PC-9 (cell line): ENCODE results near the gene DDRGK1. TPM values are rescaled to one million over a fixed set of nuclear protein-coding genes. Genes with fewer than 3 reads are reported as not detected.

Experiments
- BruUV-seq: library from RNA; stranded (reverse); fragments of 400-500 nt; replicated peaks from 2 replicates; lab custom pipeline; 2021; lab: Mats Ljungman, UMichigan
- CTCF ChIA-PET: fragments of 300-600 bp; sonication (Branson Sonifier 250); formaldehyde crosslinking; loops from one replicate; lab custom pipeline; 2022; ENCODE audit warnings: antibody characterized with exemption; lab: Charles Lee
- POLR2A ChIA-PET: fragments of 300-600 bp; sonication (Branson Sonifier 250); formaldehyde crosslinking; loops from one replicate; lab custom pipeline; 2022; ENCODE audit warnings: antibody characterized with exemption; ENCODE audit not compliant: unreplicated experiment; lab: Charles Lee
- DNase-seq, 2 experiments: peaks; one replicate each; pipeline versions ENCODE4 v3.0.0 to v3.0.0-alpha.2; 2015 to 2022; ENCODE audit warnings: mixed read lengths in 1 of 2
- H2AFZ ChIP-seq: fragments of 200-600 bp; sonication (generic); 2 replicates; pipeline ENCODE4 v1.8.1; 2017; ENCODE audit warnings: antibody characterized with exemption
- H3F3A ChIP-seq: fragments of 200-600 bp; sonication (generic); 2 replicates; pipeline ENCODE4 v1.8.1; 2017; ENCODE audit warnings: antibody characterized with exemption, mild to moderate bottlenecking, low read depth; ENCODE audit not compliant: insufficient read depth
- H3K27ac ChIP-seq: fragments of 200-600 bp; sonication (generic); 2 replicates; pipeline ENCODE4 v1.6.1; 2016; ENCODE audit warnings: mixed run types
- H3K27me3 ChIP-seq: fragments of 200-600 bp; sonication (generic); 2 replicates; pipeline ENCODE4 v1.6.1; 2016; ENCODE audit warnings: low read depth, mixed run types; ENCODE audit not compliant: insufficient read depth
- H3K36me3 ChIP-seq: fragments of 200-600 bp; sonication (generic); 2 replicates; pipeline ENCODE4 v1.6.1; 2016; ENCODE audit warnings: low read depth, mixed run types
- H3K4me1 ChIP-seq: fragments of 200-600 bp; sonication (generic); replicated peaks from 2 replicates; pipeline ENCODE4 v1.6.1; 2016; ENCODE audit warnings: mixed run types; ENCODE audit not compliant: insufficient read depth
- H3K4me2 ChIP-seq: fragments of 200-600 bp; sonication (generic); 2 replicates; pipeline ENCODE4 v1.6.1; 2017; ENCODE audit warnings: mixed run types
- H3K4me3 ChIP-seq: fragments of 200-600 bp; sonication (generic); 2 replicates; pipeline ENCODE4 v1.6.1; 2016; ENCODE audit warnings: mixed run types
- H3K79me2 ChIP-seq: fragments of 200-600 bp; sonication (generic); 2 replicates; pipeline ENCODE4 v1.6.1; 2017; ENCODE audit warnings: low read depth, mixed run types
- H3K9me2 ChIP-seq: fragments of 200-600 bp; sonication (generic); 2 replicates; pipeline ENCODE4 v1.8.1; 2017; ENCODE audit warnings: mild to moderate bottlenecking; ENCODE audit not compliant: insufficient read depth
- H3K9me3 ChIP-seq: fragments of 200-600 bp; sonication (generic); 2 replicates; pipeline ENCODE4 v1.8.1; 2016; ENCODE audit warnings: low read depth; ENCODE audit not compliant: insufficient read depth
- H4K20me1 ChIP-seq: fragments of 200-600 bp; sonication (generic); 2 replicates; pipeline ENCODE4 v1.8.1; 2017; ENCODE audit not compliant: insufficient read depth
- CTCF ChIP-seq: fragments of 200-600 bp; sonication (generic); conservative IDR thresholded peaks from 2 replicates; pipeline ENCODE4 v1.6.1; 2017; ENCODE audit warnings: mixed run types, antibody characterized with exemption, mild to moderate bottlenecking, moderate library complexity
- EZH2 ChIP-seq: fragments of 200-600 bp; sonication (generic); IDR thresholded peaks from 2 replicates; pipeline ENCODE4 v1.8.0; 2017; ENCODE audit warnings: antibody characterized with exemption, low read depth
- intact Hi-C: fragments of 100-400 bp; cut with micrococcal nuclease; formaldehyde crosslinking; loops from one replicate; pipeline ENCODE4 v1.10.0; 2022; ENCODE audit not compliant: unreplicated experiment
- total RNA-seq: library from RNA; stranded (reverse); gene quantifications from 2 replicates; pipeline ENCODE4 v1.2.3, GENCODE V29; 2021

The DDRGK1 gene
- total RNA-seq, 1 experiment from 2014 or later: 70.4 TPM

DNA sequence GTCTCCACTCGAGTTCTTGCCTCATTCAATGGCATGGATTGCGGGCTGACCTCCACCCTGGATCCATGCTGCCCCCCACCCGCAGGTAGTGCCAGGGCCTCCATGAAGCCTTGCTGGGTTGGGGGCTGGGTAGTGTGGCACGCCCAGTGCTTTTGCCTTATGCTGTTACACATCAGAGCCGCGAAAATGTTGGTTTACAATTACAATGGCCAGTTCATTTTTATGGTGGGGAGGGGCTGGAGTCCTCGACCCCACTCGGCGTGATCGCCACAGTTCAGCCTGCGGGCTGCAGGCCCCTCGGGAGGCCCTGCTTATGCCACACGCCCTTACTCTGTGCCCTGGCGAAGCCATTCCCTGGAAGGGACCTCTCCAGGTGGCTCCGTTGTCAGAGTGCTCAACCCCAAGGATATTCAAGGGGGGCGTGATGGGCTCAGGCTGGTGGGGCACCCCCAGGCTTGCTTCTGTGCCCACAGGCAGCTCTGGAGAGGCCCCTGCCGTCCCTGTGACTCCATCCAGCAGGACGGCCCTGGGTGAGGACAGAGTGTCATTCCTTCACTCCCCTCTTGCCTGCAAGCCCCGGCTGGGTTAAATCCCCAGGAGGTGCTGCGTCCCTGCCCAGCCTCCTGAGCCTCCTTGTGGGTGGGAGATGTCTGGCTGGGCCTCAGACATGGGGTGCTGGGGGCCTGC is 19.7 kb upstream of the DDRGK1 start:
- Histone ChIP-seq H3F3A (peaks cover 10% of the 10 kb centered on the region), H3K4me2 (no peak overlapping the region), H3K4me3 (no peak overlapping the region), H3K9me3 (no peaks in the 10 kb centered on the region), H4K20me1 (no peaks in the 10 kb centered on the region), H3K4me1 (peaks cover 15% of the 10 kb centered on the region; the same call in 1 of the 2 replicates), H3K9me2 (no peaks in the 10 kb centered on the region), H3K79me2 (no peaks in the 10 kb centered on the region), H2AFZ (no peak overlapping the region), H3K27ac (no peak overlapping the region), H3K36me3 (0 out of 2 replicates have a peak, but pooled peaks cover 3% of the 10 kb centered on the region), H3K27me3 (no peaks in the 10 kb centered on the region)
- BruUV-seq: no TSS peak
- TF ChIP-seq EZH2 (no peak), CTCF (no peak)
- ChIA-PET POLR2A (interaction anchor here (0.7 kb wide), 1 partner anchor 8 kb away, joined by 5 read pairs; no protein-coding TSS in a partner anchor), CTCF (no interaction called here)
- intact Hi-C loops: loop anchor here (10.0 kb wide), 1 partner anchor 251 kb away; the partner anchor contains the start of gene ATRN
- DNase-seq: no peak

GRCh38 chr20:3223651-3223993 is 19.1 kb upstream of the DDRGK1 start:
- TF ChIP-seq CTCF: no peak
- TF ChIP-seq EZH2: no peak
- no peaks in the 10 kb centered on the region for H3K9me3 ChIP-seq
- no peak overlapping the region for H2AFZ ChIP-seq
- H3K27me3 ChIP-seq: no peaks in the 10 kb centered on the region
- intact Hi-C loops: loop anchor here (10.0 kb wide), 1 partner anchor 251 kb away; the partner anchor contains the start of gene ATRN
- H3K36me3 ChIP-seq: 0 out of 2 replicates have a peak, but pooled peaks cover 3% of the 10 kb centered on the region
- ChIA-PET CTCF (no interaction called here), POLR2A (no interaction called here)
- H3F3A ChIP-seq: peaks cover 10% of the 10 kb centered on the region
- BruUV-seq: no TSS peak
- no peaks in the 10 kb centered on the region for H4K20me1 ChIP-seq
- no peak overlapping the region for H3K27ac ChIP-seq
- no peak for DNase-seq
- no peak overlapping the region for H3K4me2 ChIP-seq
- no peaks in the 10 kb centered on the region for H3K9me2 ChIP-seq
- H3K4me3 ChIP-seq: no peak overlapping the region
- peaks cover 15% of the 10 kb centered on the region; the same call in 1 of the 2 replicates for H3K4me1 ChIP-seq
- no peaks in the 10 kb centered on the region for H3K79me2 ChIP-seq

GRCh38 chr20:3222635-3223600 is 18.4 kb upstream of the DDRGK1 start:
- BruUV-seq: no TSS peak
- H3K4me1 ChIP-seq: peaks cover 15% of the 10 kb centered on the region; the same call in 1 of the 2 replicates
- CTCF ChIA-PET: interaction anchor here (0.8 to 1.0 kb wide), 2 partner anchors 19 to 28 kb away, joined by 3 read pairs; no protein-coding TSS in a partner anchor
- no peak overlapping the region for H3K27ac ChIP-seq
- H3K9me3 ChIP-seq: no peaks in the 10 kb centered on the region
- H2AFZ ChIP-seq: no peak overlapping the region
- no peaks in the 10 kb centered on the region for H4K20me1 ChIP-seq
- H3K9me2 ChIP-seq: no peaks in the 10 kb centered on the region
- no peak overlapping the region for H3K4me2 ChIP-seq
- H3F3A ChIP-seq: peaks cover 10% of the 10 kb centered on the region
- no peaks in the 10 kb centered on the region for H3K79me2 ChIP-seq
- no peak overlapping the region for H3K4me3 ChIP-seq
- DNase-seq: peak in 1 of 2 experiments; percentile 73
- no peaks in the 10 kb centered on the region for H3K27me3 ChIP-seq
- TF ChIP-seq EZH2 (no peak), CTCF (no peak)
- H3K36me3 ChIP-seq: 0 out of 2 replicates have a peak, but pooled peaks cover 3% of the 10 kb centered on the region
- intact Hi-C loops: loop anchor here (1.0 to 10.0 kb wide), 2 partner anchors 13 to 252 kb away; partner anchors contain the start of gene ATRN
- POLR2A ChIA-PET: interaction anchor here (0.7 kb wide), 1 partner anchor 14 kb away, joined by 3 read pairs; the partner anchor contains the start of gene ITPA
